ENCODE results near the gene MRPS23. TPM values are rescaled to one million over a fixed set of nuclear protein-coding genes. Genes with fewer than 3 reads are reported as not detected.
"Not testable (repeated sequence)": the region's sequence is repeated elsewhere in the genome, so short reads cannot be mapped to it uniquely, and the experiment has no call there.

MRPS23 gene
- total RNA-seq, 1 experiment from 2014 or later = 83.4 TPM

DNA sequence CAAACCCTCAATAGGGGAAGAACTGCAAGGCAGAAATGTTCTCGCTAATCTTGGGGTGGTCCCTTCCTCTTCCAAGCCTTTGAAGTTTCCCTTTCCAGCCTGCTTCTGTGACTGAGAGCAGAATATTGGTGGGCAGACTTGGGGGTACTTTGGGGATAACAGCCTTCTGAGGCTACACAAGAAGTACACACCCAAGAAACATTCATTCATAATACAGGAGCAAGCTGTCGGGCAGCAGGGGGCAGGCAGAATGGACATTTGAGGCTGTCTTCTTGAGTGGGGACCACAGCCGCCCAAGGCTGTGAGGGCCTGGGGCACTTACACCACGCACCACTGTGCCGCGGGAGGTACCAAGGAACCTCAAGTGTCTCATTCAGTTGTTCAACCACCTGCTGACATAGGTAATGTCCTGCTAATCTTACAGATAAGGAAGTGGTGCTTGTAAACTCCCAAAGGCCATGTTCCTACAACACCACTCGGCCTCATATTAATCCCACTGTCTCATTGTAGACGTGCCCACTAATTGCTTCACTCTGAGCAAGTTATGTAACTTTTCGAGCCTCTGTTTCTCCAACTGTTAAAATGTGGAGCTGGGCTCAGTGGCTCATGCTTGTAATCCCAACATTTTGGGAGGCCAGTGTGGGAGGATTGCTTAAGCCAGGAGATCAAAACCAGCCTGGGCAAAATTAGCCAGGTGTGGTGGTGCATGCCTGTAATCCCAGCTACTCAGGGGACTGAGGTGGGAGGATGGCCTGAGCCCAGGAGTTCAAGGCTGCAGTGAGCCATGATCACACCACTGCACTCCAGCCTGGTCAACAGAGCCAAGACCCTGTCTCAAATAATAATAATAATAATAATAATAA is 2.5 kb upstream of the MRPS23 start:
- H3K36me3 ChIP-seq = peaks cover 15% of the 10 kb centered on the region; the same call in 1 of the 2 replicates
- no peak overlapping the region for H3K27ac ChIP-seq
- no peaks in the 10 kb centered on the region for H3K9me3 ChIP-seq (replicated peaks)
- DNase-seq (ENCODE audit: low read depth in 1 of 2, low spot score in 2 of 2) = no peak
- no peak overlapping the region for H3K4me3 ChIP-seq
- H3K27me3 ChIP-seq (replicated peaks) = no peaks in the 10 kb centered on the region
- peaks cover 11% of the 10 kb centered on the region for H3K4me1 ChIP-seq (replicated peaks)

DNA sequence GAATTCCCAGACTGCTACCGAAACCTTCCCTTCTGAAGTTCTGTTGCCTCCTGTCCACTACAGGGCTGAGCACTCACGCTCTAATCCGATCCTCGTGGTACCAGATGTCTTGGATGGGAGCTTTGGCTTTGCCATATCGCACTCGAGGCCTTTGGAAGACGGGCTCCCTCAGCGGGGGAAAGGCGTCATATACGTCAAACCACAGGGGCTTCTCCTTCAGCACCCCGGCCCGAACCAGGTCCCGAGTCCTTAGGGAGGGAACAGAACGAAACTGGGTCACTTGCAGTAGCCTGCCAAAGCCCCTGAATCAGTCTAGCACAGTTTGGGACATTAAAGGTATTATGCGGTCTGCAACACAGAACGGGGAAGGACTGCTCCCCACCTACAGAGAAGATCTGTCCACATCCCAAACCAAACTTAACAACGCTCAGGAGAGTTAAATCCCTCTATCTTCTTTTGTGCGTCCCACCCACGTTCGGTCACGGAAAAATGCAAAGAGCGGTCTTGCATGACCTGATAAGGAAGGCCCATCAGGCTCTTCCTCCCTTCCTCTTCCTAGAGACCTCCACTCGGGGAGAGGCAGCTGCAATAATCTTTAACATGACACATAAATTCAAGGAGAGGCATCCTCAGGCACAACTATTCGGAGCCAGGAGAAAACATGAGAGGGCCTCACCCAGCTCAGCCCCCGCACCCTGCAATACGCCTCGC is 526 bp downstream of the MRPS23 start:
- H3K36me3 ChIP-seq = peaks cover 26% of the 10 kb centered on the region
- H3K27ac ChIP-seq = no peak overlapping the region
- peak overlapping the region; percentile 65 for H3K4me3 ChIP-seq
- no peaks in the 10 kb centered on the region for H3K27me3 ChIP-seq (replicated peaks)
- no peaks in the 10 kb centered on the region for H3K9me3 ChIP-seq (replicated peaks)
- no peak for DNase-seq (ENCODE audit: low read depth in 1 of 2, low spot score in 2 of 2)
- peaks cover 11% of the 10 kb centered on the region for H3K4me1 ChIP-seq (replicated peaks)

DNA sequence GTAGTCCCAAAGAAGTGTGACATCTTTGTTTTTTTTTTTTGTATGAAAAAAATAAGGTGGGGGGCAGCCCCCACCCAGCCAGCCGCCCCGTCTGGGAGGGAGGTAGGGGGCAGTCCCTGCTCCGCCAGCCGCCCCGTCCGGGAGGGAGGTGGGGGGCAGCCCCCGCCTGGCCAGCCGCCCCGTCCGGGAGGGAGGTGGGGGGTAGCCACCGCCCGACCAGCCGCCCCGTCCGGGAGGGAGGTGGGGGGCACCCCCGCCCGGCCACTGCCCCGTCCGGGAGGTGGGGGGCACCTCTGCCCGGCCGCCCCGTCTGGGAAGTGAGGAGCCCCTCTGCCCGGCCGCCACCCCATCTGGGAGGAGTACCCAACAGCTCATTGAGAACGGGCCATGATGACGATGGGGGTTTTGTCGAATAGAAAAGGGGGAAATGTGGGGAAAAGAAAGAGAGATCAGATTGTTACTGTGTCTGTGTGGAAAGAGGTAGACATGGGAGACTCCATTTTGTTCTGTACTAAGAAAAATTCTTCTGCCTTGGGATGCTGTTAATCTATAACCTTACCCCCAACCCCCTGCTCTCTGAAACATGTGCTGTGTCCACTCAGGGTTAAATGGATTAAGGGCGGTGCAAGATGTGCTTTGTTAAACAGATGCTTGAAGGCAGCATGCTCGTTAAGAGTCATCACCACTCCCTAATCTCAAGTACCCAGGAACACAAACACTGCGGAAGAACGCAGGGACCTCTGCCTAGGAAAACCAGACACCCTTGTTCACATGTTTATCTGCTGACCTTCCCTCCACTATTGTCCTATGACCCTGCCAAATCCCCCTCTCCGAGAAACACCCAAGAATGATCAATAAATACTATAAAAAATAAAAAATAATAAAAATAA is 3.5 kb downstream of the MRPS23 start:
- not testable (repeated sequence) for DNase-seq (ENCODE audit: low read depth in 1 of 2, low spot score in 2 of 2)

DNA sequence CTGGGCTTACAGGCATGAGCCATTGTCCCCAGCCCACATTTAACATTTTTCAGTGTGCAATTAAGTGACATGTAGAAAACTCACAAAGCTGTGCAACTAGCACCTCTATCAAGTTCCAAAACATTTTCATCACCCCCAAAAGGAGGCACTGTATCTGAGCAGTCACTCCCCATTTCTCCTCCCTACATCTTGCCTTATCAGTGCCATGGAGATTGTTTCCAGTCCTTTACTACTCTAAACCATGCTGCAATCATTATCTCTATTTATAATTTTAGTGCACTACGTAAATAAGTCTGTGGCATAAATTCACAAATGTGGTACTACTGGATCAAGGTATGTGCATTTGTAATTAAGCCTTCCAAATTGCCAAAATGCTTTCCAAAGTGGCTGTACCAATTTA is 7.6 kb downstream of the MRPS23 start:
- H3K4me1 ChIP-seq (replicated peaks) = no peaks in the 10 kb centered on the region
- no peak overlapping the region for H3K4me3 ChIP-seq
- no peaks in the 10 kb centered on the region for H3K27me3 ChIP-seq (replicated peaks)
- no peak for DNase-seq (ENCODE audit: low read depth in 1 of 2, low spot score in 2 of 2)
- no peaks in the 10 kb centered on the region for H3K9me3 ChIP-seq (replicated peaks)
- H3K27ac ChIP-seq = no peak overlapping the region
- peaks cover 56% of the 10 kb centered on the region for H3K36me3 ChIP-seq

More for the DNA sequence above, 3.5 kb downstream of the MRPS23 start:
- H3K4me3 ChIP-seq; H3K9me3 ChIP-seq (replicated peaks); H3K27me3 ChIP-seq (replicated peaks); H3K27ac ChIP-seq: not testable (repeated sequence)
- Histone ChIP-seq H3K4me1 (replicated peaks) (peaks cover 10% of the 10 kb centered on the region), H3K36me3 (peaks cover 41% of the 10 kb centered on the region)

DNA sequence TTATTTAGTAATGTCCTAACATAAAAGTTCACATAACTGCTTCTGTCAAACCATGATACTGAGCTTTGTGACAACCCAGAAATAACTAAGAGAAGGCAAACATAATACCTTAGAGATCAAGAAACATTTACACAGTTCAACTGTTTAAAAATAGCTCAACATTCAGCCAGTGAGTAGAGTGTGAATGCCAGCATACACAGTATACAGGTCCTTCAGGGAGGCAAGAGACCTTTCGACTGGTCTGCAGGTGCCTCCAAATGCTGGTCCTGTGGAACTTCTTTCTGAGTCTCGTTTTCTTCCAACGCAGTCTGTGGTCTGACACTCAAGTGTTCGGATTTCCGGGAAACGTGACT is 10.3 kb downstream of the MRPS23 start:
- Histone ChIP-seq H3K4me1 (replicated peaks) (no peaks in the 10 kb centered on the region; the same call in 1 of the 2 replicates), H3K27ac (no peak overlapping the region), H3K36me3 (peaks cover 49% of the 10 kb centered on the region), H3K4me3 (no peak overlapping the region), H3K9me3 (replicated peaks) (no peaks in the 10 kb centered on the region), H3K27me3 (replicated peaks) (no peaks in the 10 kb centered on the region)
- DNase-seq (ENCODE audit: low read depth in 1 of 2, low spot score in 2 of 2) = no peak

DNA sequence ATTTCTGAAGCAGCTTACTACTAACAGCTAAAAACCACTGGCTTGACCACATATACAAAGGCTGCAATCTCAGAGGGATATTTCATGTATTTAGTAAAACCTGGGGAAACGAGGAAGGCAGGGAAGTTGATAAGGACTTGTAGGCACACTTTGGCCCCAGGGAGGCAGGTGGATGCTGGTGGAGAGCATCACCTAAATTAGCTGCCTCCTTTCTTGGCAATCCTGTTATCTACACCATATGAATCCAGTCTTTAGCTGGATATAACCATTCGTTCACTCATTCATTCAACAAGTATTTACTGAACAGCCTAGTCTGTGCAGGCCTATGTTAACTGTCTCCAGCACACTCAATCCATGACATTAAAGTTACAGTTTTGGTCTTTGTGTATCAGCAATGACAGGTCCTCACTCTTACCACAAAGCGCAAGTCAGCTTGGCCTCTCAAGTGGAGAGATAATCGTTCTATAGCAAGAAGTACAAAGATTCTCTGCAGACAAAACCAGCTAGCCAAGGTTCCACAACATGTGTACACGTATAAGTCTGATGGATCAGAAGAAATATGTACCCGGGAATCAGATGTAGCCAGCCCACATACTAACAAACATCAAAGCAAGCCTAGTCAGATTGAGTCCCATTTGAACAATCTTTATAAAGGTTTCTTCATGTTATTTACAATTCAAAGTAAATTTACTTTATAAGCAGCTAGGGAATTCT is 10.8 kb downstream of the MRPS23 start:
- DNase-seq (ENCODE audit: low read depth in 1 of 2, low spot score in 2 of 2) = no peak
- H3K36me3 ChIP-seq = peaks cover 49% of the 10 kb centered on the region
- no peak overlapping the region for H3K27ac ChIP-seq
- peaks cover 4% of the 10 kb centered on the region; the same call in 1 of the 2 replicates for H3K4me1 ChIP-seq (replicated peaks)
- H3K4me3 ChIP-seq = no peak overlapping the region
- H3K9me3 ChIP-seq (replicated peaks) = no peaks in the 10 kb centered on the region
- H3K27me3 ChIP-seq (replicated peaks) = no peaks in the 10 kb centered on the region

DNA sequence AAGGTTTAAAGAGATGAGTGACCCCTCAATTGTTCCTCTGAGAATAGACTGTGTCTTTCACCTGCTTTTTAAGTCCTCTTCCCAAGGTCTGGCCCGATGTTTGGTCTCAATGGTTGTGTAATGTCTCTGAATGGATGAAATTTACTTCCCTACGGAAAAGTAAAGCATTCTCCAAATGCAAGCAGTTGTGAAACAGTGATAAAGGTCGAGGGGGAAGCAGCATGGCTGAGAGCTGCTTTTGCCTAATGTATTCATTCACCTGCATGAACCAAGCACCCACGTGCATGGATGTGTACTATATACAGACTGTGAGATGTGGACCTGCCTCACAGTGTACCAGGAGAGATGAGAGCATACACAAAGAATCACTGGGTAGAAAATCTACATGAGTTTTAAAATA is 11.4 kb downstream of the MRPS23 start:
- H3K4me1 ChIP-seq (replicated peaks) = peaks cover 4% of the 10 kb centered on the region
- H3K27ac ChIP-seq = no peak overlapping the region
- H3K9me3 ChIP-seq (replicated peaks) = no peaks in the 10 kb centered on the region
- H3K4me3 ChIP-seq = no peak overlapping the region
- peaks cover 46% of the 10 kb centered on the region for H3K36me3 ChIP-seq
- no peak for DNase-seq (ENCODE audit: low read depth in 1 of 2, low spot score in 2 of 2)
- no peaks in the 10 kb centered on the region for H3K27me3 ChIP-seq (replicated peaks)

DNA sequence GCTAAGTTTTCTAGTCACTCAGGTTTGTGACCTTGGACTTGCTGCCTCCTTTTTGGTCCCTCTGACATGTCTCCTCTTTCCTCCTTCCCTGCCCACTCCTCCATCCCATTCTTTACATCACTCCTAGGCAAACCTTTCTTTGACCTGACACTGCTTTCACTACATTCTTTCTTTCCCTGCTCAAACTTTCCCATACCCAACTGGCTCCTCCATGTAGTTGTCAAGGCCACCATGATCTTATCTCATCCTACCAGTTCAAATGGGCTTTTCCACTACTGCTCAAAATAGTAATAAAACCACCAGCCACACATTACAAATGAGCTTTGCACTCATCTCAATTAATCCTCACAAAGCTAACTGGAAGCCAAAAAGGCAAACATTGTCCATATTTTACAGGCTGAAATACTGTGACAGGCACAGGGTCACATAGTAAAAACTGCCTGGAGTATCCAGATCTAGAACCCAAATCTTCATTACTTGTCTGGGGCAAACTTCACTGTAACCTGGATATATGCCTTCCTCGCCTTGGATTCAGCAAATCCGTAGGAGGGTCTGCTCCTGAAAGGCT is 14.4 kb downstream of the MRPS23 start:
- H3K9me3 ChIP-seq (replicated peaks) = no peaks in the 10 kb centered on the region

DNA sequence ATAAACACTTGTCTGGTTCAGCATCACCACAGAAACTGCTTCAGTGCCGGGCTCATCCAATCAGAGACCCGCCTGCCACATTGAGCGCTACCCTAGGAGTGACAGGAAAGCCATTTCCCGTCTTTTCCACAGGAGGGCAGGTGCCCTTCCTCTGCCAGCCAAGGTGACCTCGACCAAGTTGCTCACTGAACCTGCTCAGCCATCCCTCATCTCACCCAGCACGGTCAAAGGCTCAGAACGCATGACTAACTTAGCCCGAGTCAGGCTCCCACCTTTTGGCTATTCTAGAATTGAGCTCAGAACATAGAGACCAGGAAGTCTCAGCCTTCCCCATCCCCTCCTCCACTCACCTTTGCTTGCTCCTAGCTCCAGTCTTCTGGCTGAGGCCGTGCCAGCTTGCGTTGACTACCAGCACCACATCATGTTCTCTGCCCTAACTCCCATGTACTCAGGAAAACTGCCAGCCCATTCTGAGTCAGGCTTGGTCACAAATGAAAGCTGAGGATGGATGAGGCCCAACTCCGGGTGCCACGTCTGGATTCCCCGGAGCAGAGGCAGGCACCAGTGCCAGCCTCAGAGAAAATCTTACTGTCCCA is 15.6 kb downstream of the MRPS23 start:
- peaks cover 14% of the 10 kb centered on the region for H3K36me3 ChIP-seq
- H3K4me1 ChIP-seq (replicated peaks) = peaks cover 7% of the 10 kb centered on the region
- peak in 1 of 2 experiments; percentile 28 for DNase-seq (ENCODE audit: low read depth in 1 of 2, low spot score in 2 of 2)
- H3K27ac ChIP-seq = no peak overlapping the region
- H3K4me3 ChIP-seq = no peak overlapping the region
- H3K27me3 ChIP-seq (replicated peaks) = no peaks in the 10 kb centered on the region
- H3K9me3 ChIP-seq (replicated peaks) = no peaks in the 10 kb centered on the region

More for the DNA sequence above, 14.4 kb downstream of the MRPS23 start:
- H3K4me3 ChIP-seq = no peak overlapping the region
- peaks cover 26% of the 10 kb centered on the region for H3K36me3 ChIP-seq
- H3K27me3 ChIP-seq (replicated peaks) = no peaks in the 10 kb centered on the region
- no peak overlapping the region for H3K27ac ChIP-seq
- H3K4me1 ChIP-seq (replicated peaks) = peaks cover 7% of the 10 kb centered on the region
- no peak for DNase-seq (ENCODE audit: low read depth in 1 of 2, low spot score in 2 of 2)

DNA sequence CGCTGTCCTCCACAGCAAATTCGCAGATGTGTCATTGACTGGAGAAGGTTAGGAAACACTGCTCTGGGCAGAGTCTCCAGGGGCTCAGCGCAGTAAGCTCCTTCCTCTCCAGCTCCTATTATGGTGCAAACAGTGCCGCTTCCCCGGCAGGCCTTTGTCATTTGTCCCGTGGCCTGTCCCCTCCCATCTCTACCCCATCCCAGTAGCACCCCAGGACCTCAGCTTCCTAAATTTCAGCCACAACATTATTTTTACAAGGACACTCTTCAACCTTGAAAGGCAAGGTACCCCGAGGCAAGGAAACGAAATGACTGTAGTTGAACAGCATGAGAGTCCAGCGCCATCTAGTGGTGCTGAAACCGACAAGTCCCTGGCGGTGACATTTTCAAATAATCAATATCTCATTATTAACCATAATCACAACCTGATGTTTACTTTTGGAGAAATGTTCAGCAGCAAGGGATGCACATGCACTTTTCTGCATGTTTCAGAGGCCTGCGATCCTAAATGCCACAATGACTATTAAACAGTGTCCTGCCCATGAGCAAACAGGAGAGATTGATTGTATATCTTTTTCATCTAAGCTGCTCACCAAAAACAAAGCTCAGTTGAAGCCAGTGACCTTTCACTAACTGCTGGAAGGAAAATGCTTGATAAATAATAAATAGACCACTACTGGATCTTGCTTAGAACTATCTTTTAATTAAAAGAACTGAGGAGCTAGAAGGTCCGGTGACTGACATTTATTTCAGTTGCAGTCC is 16.5 kb downstream of the MRPS23 start:
- H3K4me3 ChIP-seq = no peak overlapping the region
- no peaks in the 10 kb centered on the region for H3K9me3 ChIP-seq (replicated peaks)
- peak; percentile 68 to 69 for DNase-seq (ENCODE audit: low read depth in 1 of 2, low spot score in 2 of 2)
- H3K36me3 ChIP-seq = peaks cover 5% of the 10 kb centered on the region; the same call in 1 of the 2 replicates
- no peaks in the 10 kb centered on the region for H3K27me3 ChIP-seq (replicated peaks)
- peaks cover 7% of the 10 kb centered on the region for H3K4me1 ChIP-seq (replicated peaks)
- no peak overlapping the region for H3K27ac ChIP-seq

DNA sequence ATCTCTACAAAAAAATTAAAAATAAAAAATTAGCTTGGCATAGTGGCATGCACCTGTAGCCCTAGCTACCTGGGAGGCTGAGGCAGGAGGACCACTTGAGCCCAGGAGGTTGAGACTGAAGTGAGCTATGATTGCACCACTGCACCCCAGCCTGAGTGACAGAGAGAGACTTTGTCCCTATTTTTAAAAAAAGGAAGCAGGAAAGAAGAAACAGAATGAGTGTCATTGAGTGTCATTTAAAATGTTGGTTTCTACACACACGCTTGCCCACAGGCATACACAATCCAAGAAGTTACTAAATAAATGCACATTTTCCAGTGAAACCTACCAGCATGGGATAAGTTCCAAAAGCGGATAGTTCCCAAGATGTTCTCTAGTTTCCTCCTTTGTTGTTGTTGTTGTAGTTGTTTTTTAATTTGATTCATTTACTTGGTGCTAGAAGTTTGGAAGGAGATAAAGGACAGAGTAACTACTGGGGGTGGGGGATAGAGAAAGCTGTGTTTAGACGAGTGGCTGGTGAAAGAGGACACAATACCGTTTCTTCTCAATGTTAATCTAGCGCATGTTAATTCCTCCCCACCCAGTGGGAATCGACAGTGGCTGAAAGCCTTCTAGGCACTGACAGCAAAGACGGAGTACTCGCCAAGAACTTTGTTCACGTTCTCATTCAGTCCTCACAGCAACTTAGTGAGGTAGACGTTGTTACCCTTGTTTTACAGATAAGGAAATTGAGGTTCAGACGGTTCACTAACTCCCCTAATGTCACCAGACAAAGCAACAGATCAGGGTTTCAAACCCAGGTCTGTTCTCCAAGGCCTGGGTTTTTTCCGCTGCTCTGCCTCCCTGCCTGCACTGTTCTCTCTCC is 17.3 kb downstream of the MRPS23 start:
- Histone ChIP-seq H3K27ac (no peak overlapping the region), H3K4me3 (no peak overlapping the region), H3K4me1 (replicated peaks) (peaks cover 7% of the 10 kb centered on the region), H3K36me3 (0 out of 2 replicates have a peak, but pooled peaks cover 5% of the 10 kb centered on the region), H3K9me3 (replicated peaks) (no peaks in the 10 kb centered on the region), H3K27me3 (replicated peaks) (no peaks in the 10 kb centered on the region)
- DNase-seq (ENCODE audit: low read depth in 1 of 2, low spot score in 2 of 2) = no peak

Data from SJSA1 (cell line).